ENCODE measurements around the gene MED23.

GRCh38 chr6:131552572-131552971, 75.5 kb downstream of the MED23 start:
- no peak for TF ChIP-seq CTCF (IDR thresholded peaks at IDR 0.05)
- TF ChIP-seq TAF1 (IDR thresholded peaks at IDR 0.05; ENCODE audit: borderline replicate concordance, low read depth, low read length): no peak

All from SK-N-SH (cell line).